Measurements from ENCODE around the gene CADM2.
"Not testable (repeated sequence)": the region's sequence is repeated elsewhere in the genome, so short reads cannot be mapped to it uniquely, and the experiment has no call there.

Gene CADM2

DNA sequence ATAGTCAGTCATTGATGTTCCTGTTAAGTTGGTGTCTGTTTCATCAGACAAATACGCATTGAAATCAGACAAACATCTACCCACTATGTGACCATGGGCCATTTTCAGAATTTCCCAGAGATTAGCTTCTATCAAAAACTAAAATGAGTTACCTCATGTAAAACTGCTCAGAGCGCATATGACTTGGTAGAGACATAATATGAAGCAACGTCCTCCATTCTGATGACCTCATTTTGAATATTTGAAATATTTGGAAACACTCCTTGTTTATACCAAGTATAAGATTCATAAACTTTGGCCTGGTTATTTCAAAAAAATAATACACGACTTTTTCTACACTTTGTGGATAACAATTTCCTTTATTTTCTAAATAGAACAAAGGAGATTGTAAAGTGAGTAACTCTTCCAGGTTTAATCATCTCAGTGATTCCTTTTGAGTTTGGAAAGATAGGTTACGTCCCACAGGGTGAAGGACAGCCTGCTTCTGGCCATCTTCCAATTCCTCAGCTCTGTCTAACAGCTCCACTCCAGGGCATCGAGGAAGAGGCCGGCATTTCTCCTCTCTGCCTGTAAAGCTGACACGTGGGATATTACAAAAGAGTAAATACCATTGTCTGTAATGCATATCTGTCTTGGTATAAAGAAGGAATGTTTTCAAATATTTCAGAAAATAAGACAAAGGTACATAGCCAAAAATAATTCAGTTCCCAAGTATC lies 122.6 kb downstream of the CADM2 start:
- DNase-seq, result no peak

DNA sequence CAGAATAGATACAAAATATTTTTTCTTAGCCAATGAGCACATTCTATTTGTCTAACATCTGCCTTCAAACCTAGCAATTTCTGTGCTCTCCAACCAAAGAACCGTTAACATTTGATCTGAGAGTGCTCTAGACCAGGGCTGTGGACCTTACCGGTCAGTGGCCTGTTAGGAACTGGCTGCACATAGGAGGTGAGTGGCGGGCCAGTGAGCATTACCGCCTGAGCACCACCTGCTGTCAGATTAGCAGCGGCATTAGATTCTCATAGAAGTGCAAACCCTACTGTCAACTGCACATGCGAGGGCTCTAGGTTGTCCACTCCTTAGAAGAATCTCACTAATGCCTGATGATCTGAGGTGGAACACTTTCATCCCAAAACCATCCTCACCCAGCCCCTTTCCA lies 131.7 kb downstream of the CADM2 start:
- no peak for DNase-seq

DNA sequence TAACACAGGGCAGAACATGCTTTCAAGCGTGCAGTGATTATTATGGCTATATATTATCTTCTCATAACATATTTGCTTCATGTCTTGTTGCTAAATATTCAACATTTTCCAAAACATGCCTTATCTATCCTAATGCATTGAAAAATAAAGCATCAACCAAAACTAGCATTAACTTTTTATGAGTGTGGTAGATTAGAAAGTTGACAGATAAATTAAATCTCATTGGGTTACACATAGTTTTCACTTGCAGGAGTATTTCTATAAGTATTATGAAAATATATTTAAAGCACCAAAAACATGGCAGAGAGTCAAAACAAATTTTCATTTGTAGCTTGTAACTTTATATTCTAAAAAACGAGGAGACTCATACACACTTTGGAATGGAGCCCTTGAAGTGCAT lies 141.5 kb downstream of the CADM2 start:
- no peak for DNase-seq

DNA sequence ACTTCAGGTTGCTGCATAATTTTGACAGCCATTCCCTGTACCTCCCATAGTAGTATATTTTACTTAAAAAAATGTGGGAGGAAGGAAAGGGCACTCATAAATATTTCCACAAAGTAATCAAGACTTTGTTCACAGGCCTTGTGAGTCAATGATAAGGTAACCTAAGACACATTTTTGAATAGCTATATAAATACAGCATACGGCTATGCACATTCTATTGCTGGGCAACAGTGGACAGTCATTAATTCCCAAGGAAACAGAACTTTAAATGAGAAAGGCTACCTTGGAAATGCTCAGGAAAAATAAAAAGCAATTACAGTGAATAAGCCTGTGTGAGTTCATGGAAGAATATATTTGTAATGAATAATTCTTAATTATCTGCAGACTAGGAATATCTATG lies 144.0 kb downstream of the CADM2 start:
- no peak for DNase-seq

DNA sequence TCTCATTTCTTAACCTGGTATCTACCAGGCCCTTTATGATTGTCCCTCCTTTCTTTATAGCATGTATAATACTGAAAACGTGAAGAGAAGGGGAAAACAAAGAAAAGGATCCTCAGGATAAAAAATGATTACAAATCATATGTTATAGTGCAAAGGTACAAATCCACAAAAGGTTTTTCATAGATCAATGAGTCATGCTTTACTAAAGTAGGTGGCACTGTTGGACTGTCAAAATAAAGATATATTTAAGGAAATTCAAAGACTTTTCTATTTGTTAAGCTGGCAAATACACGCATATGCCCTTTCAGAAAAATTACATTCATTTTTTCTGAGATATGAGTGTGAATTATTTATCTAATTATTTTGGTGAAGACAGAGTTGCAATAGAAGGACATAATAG lies 151.6 kb downstream of the CADM2 start:
- DNase-seq, result no peak

DNA sequence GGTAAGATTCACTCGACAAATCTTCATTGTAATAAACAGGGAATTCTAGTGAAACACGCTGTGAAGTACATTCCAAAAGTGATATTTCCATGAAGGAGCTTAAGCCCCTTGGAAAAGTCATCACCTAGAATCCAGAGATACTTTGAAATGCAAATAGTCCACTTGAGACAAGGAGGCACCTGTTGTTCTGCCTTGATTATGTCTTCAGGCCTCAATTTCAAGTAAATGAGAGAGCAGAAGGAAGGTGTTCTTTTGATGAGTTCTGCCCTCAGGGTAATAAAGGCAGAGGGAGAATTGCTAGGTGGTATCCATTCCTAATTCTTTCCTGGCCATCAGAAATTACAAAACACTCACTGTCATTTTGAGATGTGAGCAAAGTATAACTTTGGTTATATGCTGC lies 162.1 kb downstream of the CADM2 start:
- DNase-seq, result no peak

DNA sequence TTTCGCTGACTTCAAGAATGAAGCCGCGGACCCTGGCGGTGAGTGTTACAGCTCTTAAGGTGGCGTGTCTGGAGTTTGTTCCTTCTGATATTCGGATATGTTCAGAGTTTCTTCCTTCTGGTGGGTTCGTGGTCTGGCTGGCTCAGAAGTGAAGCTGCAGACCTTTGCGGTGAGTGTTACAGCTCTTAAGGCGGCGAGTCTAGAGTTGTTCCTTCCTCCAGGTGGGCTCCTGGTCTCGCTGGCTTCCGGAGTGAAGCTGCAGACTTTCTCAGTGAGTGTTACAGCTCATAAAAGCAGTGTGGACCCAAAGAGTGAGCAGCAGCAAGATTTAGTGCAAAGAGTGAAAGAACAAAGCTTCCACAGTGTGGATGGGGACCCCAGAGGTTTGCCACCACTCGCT lies 174.1 kb downstream of the CADM2 start:
- DNase-seq, result not testable (repeated sequence)

DNA sequence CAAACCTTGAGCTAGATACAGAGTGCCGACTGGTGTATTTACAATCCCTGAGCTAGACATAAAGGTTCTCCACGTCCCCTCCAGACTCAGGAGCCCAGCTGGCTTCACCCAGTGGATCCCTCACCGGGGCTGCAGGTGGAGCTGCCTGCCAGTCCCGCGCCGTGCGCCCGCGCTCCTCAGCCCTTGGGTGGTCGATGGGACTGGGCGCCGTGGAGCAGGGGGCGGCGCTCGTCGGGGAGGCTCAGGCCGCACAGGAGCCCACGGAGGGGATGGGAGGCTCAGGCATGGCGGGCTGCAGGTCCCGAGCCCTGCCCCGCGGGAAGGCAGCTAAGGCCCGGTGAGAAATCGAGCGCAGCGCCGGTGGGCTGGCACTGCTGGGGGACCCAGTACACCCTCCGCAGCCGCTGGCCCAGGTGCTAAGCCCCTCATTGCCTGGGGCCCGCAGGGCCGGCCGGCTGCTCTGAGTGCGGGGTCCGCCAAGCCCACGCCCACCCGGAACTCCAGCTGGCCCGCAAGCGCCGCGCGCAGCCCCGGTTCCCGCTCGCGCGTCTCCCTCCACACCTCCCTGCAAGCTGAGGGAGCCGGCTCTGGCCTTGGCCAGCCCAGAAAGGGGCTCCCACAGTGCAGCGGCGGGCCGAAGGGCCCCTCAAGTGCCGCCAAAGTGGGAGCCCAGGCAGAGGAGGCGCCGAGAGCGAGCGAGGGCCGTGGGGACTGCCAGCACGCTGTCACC lies 175.1 kb downstream of the CADM2 start:
- not testable (repeated sequence) for DNase-seq

DNA sequence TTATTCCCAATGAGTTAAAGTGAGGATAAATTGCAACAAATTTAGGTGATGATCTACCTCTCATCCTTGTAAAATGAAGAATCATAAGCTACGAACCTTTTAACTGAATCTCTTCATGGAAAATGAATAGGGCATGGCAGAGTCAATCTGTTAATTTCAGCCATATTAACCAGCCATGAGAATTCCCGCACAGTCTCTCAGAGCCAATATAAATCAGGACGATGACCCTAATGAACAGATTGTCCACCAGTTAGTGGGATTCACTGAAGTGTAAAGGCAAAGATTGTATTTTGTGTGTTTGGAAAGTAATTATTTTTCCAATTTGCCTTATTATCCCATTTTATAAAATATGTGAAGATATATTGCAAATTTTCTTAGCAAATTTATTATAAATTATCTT lies 183.8 kb downstream of the CADM2 start:
- DNase-seq, result no peak

DNA sequence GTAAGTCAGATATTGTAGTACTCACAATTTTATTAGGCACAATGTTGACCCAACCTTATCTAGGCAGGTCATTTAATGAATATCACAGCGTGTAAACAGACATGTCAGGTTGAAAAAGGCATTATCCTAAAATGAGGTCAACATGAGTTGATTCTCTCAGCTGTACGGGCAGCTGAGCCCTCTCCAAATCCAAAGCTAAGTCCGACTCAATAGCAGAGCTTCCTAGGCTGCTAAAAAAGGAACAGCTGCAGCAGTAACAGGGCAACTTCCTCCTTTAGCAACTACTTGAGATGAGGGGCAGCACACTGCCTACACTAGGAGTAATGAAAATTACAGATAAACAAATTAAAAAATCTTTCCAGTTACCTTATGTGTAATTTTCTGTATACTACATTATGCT lies 189.2 kb downstream of the CADM2 start:
- no peak for DNase-seq

DNA sequence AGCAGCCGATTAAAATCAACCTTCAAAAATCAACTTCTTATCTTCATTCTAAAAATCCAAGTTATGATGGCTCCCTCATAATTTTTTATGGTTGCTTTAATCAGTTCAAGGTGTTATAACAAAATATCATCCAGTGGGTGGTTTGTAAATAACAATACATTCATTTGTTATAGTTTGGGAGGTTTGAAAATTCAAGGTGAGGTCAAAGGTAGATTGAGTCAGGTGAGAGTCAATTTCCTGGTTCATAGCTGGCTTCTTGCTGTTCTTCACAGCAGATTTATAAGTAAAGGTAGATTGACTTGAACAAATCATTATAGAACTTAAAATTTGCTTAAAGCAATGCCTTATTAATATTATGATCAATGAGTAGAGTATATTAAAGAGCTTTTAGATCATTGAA lies 192.8 kb downstream of the CADM2 start:
- no peak for DNase-seq

DNA sequence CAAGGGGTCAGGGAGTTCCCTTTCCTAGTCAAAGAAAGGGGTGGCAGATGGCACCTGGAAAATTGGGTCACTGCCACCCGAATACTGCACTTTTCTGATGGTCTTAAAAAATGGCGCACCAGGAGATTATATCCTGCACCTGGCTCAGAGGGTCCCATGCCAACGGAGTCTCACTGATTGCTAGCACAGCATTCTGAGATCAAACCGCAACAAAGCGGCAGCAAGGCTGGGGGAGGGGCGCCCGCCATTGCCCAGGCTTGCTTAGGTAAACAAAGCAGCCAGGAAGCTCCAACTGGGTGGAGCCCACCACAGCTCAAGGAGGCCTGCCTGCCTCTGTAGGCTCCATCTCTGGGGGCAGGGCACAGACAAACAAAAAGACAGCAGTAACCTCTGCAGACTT lies 194.5 kb downstream of the CADM2 start:
- not testable (repeated sequence) for DNase-seq

DNA sequence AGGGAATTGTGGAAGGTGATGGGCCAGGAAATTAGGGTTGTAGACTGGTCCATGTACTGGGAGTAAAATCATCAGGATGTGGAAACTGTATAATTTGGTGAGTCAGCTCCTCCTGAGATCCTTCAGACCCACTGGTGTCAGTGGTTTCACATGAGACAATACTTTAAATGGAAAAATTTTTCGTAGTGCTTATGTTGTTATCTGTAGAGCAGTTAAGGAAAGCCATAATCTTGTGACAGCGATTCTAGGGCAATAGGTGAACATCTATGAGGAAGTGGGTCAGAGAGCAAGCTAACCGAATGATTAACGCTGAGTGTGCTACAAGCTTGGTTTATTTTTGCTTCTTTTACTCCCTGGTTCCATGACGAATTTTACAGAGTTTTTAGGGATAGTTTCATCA lies 200.6 kb downstream of the CADM2 start:
- DNase-seq, result no peak

DNA sequence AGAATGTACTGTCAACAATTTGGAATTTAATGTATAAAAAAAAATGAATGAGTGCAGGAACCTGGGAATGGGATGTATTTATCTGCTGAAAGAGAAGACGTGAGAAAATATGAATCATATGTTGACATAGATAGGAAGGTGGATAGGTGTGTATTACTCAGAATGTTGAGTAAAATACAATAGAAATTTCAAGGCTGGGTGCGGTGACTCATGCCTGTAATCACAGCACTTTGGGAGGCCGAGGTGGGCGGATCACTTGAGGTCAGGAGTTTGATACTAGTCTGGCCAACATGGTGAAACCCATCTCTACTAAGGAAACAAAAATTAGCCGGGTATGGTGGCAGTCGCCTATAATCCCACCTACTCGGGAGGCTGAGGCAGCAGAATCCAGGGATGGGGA lies 202.8 kb downstream of the CADM2 start:
- no peak for DNase-seq

DNA sequence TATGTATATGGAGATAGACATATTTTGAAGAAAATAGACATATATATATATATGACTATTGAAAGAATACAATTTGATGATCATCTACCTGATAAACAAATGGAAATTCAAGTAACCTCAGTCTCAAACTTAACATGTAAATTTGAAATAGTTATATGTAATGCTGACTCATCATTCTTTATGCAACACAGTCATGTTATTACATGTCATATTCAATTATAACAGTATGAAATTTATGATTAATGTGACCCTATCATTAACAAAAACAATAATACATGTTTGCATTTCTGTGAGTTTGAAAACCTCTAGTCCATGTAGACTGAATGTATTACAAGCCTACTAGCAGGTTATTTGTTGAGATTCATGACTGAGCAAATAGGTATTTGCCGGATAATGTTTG lies 204.1 kb downstream of the CADM2 start:
- no peak for DNase-seq

DNA sequence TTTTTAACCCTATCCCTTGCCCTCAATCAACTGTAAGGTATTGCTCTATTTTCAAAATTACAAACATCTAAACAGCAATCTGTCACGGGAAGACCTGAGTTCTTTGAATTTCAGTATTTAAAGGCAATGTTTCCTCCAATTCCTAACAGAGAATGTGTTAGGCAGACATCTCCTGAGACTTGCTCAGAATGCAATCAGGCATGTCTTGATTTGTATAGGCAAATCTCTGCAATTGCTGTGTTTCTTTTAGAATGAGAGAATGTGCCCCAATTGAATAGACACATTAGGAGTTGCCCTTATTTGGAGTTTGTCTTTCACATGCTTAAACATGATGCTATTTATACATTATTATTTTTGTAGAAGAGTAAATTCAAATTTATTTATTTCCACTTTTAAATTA lies 205.6 kb downstream of the CADM2 start:
- DNase-seq, result no peak

DNA sequence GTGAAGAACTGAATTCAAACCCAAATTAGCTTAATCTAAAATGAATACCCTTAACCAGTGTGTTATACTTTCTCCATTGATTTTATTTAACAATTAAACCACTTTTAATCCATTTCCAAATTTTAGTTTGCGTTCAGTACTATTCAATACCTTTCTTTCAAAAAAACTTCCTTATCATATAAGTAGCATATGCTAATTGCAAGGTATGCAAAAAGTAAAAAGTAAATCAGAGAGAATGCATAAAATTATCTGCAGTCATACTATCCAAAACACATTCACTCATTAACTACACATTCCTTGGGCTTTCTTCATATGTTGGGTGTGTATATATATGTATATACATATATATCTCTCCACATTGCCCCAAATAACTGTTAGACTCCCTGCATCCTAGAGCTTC lies 208.8 kb downstream of the CADM2 start:
- no peak for DNase-seq

DNA sequence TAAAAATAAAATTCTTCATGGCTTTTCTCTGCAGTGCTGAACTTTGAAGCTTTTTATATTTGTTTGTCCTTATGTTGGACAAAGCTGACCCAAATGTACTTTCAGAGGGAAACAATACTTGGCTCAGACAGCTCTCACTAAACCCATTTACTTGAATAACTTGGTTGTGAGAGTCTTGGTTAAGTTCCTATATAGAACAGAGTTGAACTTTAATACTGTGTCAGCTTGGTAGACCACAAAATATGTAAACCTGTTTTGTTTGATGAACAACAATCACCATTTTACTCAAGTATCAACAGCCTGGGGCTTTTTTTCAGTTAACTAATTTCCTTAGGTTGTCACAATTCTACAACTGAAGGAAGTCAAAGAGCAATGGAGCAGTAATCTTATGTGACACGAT lies 211.9 kb downstream of the CADM2 start:
- DNase-seq, result no peak

DNA sequence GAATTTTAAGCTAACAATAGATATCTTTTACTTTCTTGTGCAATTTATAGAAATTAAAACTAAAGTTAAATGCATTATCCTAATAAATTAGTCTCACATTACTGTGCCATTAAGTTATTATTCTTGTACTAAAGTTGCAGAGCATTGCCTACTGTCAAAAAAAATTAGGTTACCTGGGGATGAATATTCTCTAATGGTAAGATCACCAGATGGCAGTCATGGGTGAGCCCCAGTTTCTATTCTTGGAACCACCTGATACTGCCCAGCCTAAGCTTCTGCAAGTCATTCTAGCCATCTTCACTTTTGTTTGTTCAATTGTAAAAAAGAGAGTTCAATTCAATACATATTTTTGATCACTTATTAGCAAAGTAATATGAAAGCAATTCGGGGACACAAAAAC lies 213.2 kb downstream of the CADM2 start:
- no peak for DNase-seq

DNA sequence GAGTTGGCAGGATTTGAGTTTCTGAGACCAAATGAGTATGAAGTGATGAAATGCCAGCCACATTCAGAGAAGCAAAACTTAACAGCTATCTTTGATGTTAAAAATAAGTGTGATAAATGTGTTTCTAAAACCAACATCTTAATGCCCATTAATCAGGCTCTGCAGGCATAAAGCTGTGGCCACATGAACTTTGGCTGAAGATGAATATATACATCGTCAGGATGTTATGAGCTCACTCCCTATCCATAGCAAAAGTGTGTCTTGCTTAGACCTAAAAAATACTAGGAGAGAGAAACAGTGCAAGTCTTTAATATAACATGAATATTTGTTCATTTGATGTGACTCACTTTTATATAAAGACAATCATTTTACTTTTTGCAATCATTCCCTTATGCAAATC lies 218.0 kb downstream of the CADM2 start:
- DNase-seq, result no peak

DNA sequence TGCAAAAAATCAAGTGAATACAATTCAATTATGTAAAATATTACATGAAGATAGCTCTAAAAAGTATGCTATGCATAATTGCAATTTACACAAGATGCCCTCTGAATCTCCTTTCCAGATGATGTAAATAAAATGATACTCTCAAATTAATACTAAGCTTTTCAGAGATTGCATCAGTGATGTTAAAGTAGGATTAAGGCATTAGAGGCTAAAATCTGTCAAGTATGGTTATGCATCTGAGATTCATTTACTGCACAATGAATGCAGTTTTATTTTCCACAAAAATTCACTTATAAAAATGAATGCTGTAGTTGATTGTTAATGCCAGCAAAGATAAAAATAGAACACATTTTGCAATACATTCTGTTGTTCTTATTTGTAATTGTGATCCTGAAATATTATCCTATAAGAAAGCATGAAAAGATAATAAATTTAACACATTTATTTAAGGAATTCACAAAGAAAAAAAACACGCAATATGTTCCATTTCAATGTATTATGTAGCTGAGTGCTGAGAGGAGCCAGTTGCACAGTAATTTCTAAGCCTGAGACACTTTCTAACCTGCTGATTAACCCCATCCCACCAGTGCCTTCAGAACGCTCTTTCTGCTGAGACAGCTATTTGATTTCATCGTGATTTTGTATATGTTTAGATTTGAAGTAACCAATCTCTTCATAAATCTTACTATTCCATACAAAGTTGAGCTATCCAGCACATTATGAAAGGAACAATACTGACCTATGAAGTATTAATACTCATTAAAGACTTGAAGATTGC lies 224.4 kb downstream of the CADM2 start:
- DNase-seq, result no peak

DNA sequence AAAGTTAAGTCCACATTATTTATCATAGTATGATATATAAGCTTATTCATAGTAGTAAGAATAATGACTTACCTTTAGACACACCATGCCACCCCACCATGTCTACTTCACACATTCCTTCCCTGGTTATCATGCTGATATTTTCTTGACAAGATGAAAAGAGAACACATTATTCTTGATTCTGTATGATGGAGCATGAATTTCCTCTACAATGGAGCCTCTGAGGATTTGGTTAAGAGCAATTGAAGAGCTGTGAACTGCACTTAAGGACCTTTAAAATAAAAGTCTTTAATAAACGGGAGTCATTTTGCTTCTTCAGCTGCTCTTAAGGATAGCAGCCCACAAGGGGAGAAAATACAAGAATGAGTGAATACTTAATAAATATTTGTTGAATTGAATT lies 226.7 kb downstream of the CADM2 start:
- DNase-seq, result no peak

DNA sequence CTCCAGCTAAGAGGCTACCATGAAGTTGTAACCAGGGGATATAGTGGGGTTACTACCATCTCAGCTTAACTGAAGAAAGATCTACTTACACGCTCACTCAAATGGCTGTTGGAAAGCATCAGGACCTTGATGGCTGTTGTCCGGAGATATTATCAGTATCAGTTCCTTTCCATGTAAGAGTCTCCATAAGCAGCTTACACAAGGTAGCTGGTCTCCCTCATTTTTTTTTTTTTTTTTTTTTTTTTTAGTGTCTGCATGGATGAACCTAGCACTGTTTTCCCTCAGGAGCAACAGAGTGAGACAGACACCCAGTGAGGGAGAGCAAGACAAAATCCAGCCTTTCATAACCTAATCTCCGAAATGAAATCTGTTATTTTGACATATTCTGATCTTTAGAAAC lies 230.9 kb downstream of the CADM2 start:
- no peak for DNase-seq

DNA sequence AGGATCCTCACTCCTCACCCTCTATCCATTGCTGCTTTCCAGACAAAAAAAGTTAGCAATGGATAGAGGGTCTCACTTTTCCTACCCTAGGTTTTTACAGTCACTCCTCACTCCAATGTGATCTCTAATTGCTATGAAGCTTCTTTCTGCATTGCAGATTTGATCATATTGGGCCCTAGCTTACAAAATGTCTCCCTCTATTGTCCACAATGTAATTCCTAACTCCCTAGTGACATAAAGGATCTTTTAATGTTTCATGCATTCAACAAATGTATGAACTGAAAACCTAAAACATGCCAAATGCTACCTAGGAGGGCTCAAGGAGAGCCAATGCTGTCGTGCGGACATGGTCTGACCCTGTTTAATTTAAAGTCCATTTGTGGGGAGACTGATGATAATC lies 234.8 kb downstream of the CADM2 start:
- DNase-seq, result no peak
